Mesenchymal stem cell (in vitro differentiated cells and primary cell): Measurements from ENCODE around the gene EPM2A. TPM values are rescaled to one million over a fixed set of nuclear protein-coding genes. Genes with fewer than 3 reads are reported as not detected.

Experiments
- DNase-seq: peaks from one replicate; pipeline ENCODE4 v3.0.0-alpha.2; 2013
- H2AFZ ChIP-seq: one replicate; pipeline ENCODE4 v1.6.1; 2013; ENCODE audit warnings: low read depth, mild to moderate bottlenecking, control low read depth, inconsistent platforms, low read length, moderate library complexity
- H2AK5ac ChIP-seq: 2 replicates; pipeline ENCODE4 v1.6.1; 2013; ENCODE audit warnings: low read length, moderate library complexity, mild to moderate bottlenecking, inconsistent platforms; ENCODE audit not compliant: severe bottlenecking
- H2BK120ac ChIP-seq: one replicate; pipeline ENCODE4 v1.6.1; 2013; ENCODE audit warnings: low read depth, mild to moderate bottlenecking, inconsistent platforms, low read length, moderate library complexity
- H2BK12ac ChIP-seq, 2 experiments: one replicate each; pipeline ENCODE4 v1.6.1; 2013; ENCODE audit warnings: inconsistent platforms in 2 of 2, low read length in 2 of 2, mild to moderate bottlenecking in 2 of 2, moderate library complexity in 2 of 2, control low read depth in 1 of 2
- H2BK15ac ChIP-seq: one replicate; pipeline ENCODE4 v1.6.1; 2013; ENCODE audit warnings: mild to moderate bottlenecking, low read depth, inconsistent platforms; ENCODE audit not compliant: poor library complexity, severe bottlenecking
- H2BK5ac ChIP-seq: 2 replicates; pipeline ENCODE4 v1.6.1; 2013; ENCODE audit warnings: low read depth, mild to moderate bottlenecking, low read length, control low read depth, inconsistent platforms; ENCODE audit not compliant: poor library complexity, severe bottlenecking
- H3K14ac ChIP-seq, 2 experiments: one replicate each; pipeline ENCODE4 v1.6.1; 2013; ENCODE audit warnings: inconsistent platforms in 2 of 2, low read length in 2 of 2, control low read depth in 1 of 2, mild to moderate bottlenecking in 1 of 2, moderate library complexity in 1 of 2
- H3K18ac ChIP-seq, 2 experiments: one replicate each; pipeline ENCODE4 v1.6.1; 2013; ENCODE audit warnings: inconsistent platforms in 2 of 2, low read length in 2 of 2, control low read depth in 1 of 2, low read depth in 1 of 2, mild to moderate bottlenecking in 1 of 2
- H3K23ac ChIP-seq, 2 experiments: one replicate each; pipeline ENCODE4 v1.6.1; 2013; ENCODE audit warnings: inconsistent platforms in 2 of 2, low read length in 2 of 2, mild to moderate bottlenecking in 2 of 2, moderate library complexity in 2 of 2, control low read depth in 1 of 2
- H3K27ac ChIP-seq: 2 replicates; pipeline ENCODE4 v1.5.1; 2013; ENCODE audit warnings: mild to moderate bottlenecking, moderate library complexity, low read length, control low read depth, inconsistent platforms; ENCODE audit not compliant: poor library complexity, severe bottlenecking
- H3K27me3 ChIP-seq, 2 experiments: 2 replicates each; pipeline versions ENCODE4 v1.6.1 to v1.7.0; 2013; ENCODE audit warnings: low read length in 2 of 2, mild to moderate bottlenecking in 2 of 2, moderate library complexity in 2 of 2, control low read depth in 1 of 2, inconsistent platforms in 1 of 2; ENCODE audit not compliant: control insufficient read depth in 1 of 2, insufficient read depth in 1 of 2
- H3K36me3 ChIP-seq, 2 experiments: 2 replicates each; pipeline versions ENCODE4 v1.6.1 to v1.7.0; 2013; ENCODE audit warnings: low read length in 2 of 2, control low read depth in 1 of 2, inconsistent platforms in 1 of 2, low read depth in 1 of 2, mild to moderate bottlenecking in 1 of 2; ENCODE audit not compliant: insufficient read depth in 2 of 2, control insufficient read depth in 1 of 2
- H3K4ac ChIP-seq, 2 experiments: one replicate each; pipeline ENCODE4 v1.6.1; 2013; ENCODE audit warnings: inconsistent platforms in 2 of 2, low read length in 2 of 2, mild to moderate bottlenecking in 2 of 2, moderate library complexity in 2 of 2, control low read depth in 1 of 2, low read depth in 1 of 2
- H3K4me1 ChIP-seq: 2 replicates; pipeline ENCODE4 v1.6.1; 2013; ENCODE audit warnings: low read depth, low read length, control low read depth; ENCODE audit not compliant: control insufficient read depth, insufficient read depth
- H3K4me2 ChIP-seq: 2 replicates; pipeline ENCODE4 v1.6.1; 2013; ENCODE audit warnings: low read length, mild to moderate bottlenecking, inconsistent platforms; ENCODE audit not compliant: poor library complexity, severe bottlenecking
- H3K4me3 ChIP-seq, 2 experiments: 2 replicates each; pipeline versions ENCODE4 v1.5.1 to v1.7.0; 2013; ENCODE audit warnings: low read length in 2 of 2, mild to moderate bottlenecking in 2 of 2, control low read depth in 1 of 2, low read depth in 1 of 2; ENCODE audit not compliant: insufficient read depth in 1 of 2
- H3K79me1 ChIP-seq: replicated peaks from 2 replicates; pipeline ENCODE4 v1.6.1; 2013; ENCODE audit warnings: mild to moderate bottlenecking, control low read depth, low read length, inconsistent platforms; ENCODE audit not compliant: poor library complexity, severe bottlenecking
- H3K9ac ChIP-seq: 2 replicates; pipeline ENCODE4 v1.7.0; 2013; ENCODE audit warnings: mild to moderate bottlenecking, low read length, moderate library complexity
- H3K9me3 ChIP-seq: 2 replicates; pipeline ENCODE4 v1.7.0; 2013; ENCODE audit warnings: mild to moderate bottlenecking, low read length; ENCODE audit not compliant: control insufficient read depth
- H4K8ac ChIP-seq: one replicate; pipeline ENCODE4 v1.6.1; 2013; ENCODE audit warnings: inconsistent platforms, mild to moderate bottlenecking, low read length, moderate library complexity
- H4K91ac ChIP-seq: one replicate; pipeline ENCODE4 v1.6.1; 2013; ENCODE audit warnings: mild to moderate bottlenecking, low read length, inconsistent platforms
- WGBS: methylation state at CpG from one replicate; pipeline ENCODE4 v1.1.7; 2013; ENCODE audit warnings: mixed read lengths; 5-methylcytosine and 5-hydroxymethylcytosine counted together
- polyA plus RNA-seq, 2 experiments: library from polyadenylated mRNA; stranded (reverse); fragments of 200-250 nt; gene quantifications; one replicate each; pipeline ENCODE4 v1.2.3, GENCODE V29; 2013

EPM2A gene
- 2.3 TPM for polyA plus RNA-seq (2013, experiment 1 of 2)
- polyA plus RNA-seq (2013, experiment 2 of 2) = 2.8 TPM

- H3K79me1 ChIP-seq = peaks cover 3% of the 10 kb centered on the region
- H2BK15ac ChIP-seq = peak within 1 kb of the TSS; percentile 100
- H3K18ac ChIP-seq = peak within 1 kb of the TSS; percentile 88 to 97
- H3K27ac ChIP-seq = peak within 1 kb of the TSS; percentile 97
- no peak within 1 kb of the TSS for H2BK12ac ChIP-seq
- H3K9ac ChIP-seq = peak within 1 kb of the TSS; percentile 98
- no peaks in the 10 kb centered on the region for H3K9me3 ChIP-seq
- peak within 1 kb of the TSS; percentile 77 for H4K8ac ChIP-seq
- H2AFZ ChIP-seq = peak within 1 kb of the TSS; percentile 76
- H3K23ac ChIP-seq = peak within 1 kb of the TSS in 1 of 2 experiments; percentile 69
- peak within 1 kb of the TSS; percentile 95 for H2BK120ac ChIP-seq
- H4K91ac ChIP-seq = peak within 1 kb of the TSS; percentile 27
- peak within 1 kb of the TSS; percentile 84 to 86 for H3K4me3 ChIP-seq
- peak; percentile 92 for DNase-seq
- H3K36me3 ChIP-seq = no peaks in the 10 kb centered on the region
- peak within 1 kb of the TSS in 1 of 2 experiments; percentile 37 for H3K4ac ChIP-seq
- H3K14ac ChIP-seq = no peak within 1 kb of the TSS
- peak within 1 kb of the TSS; percentile 95 for H2BK5ac ChIP-seq
- H3K27me3 ChIP-seq = no peaks in the 10 kb centered on the region
- H2AK5ac ChIP-seq = no peak within 1 kb of the TSS
- WGBS = under 1% methylated on average over 58 of the region's 69 CpGs
- H3K4me2 ChIP-seq = peak within 1 kb of the TSS; percentile 98
- H3K4me1 ChIP-seq = peaks cover 1% of the 10 kb centered on the region
Observed at GRCh38 chr6:145735356-145736165, at the start of gene EPM2A. Gene EPM2A, minus strand, starts transcription at chr6:145735520. Its CDS starts 22 bp downstream, at chr6:145735498.

- peaks cover 3% of the 10 kb centered on the region for H3K9me3 ChIP-seq
- no peak overlapping the region for H3K23ac ChIP-seq
- H2BK5ac ChIP-seq = no peak overlapping the region
- no peak overlapping the region for H2BK120ac ChIP-seq
- peaks cover 10 to 18% of the 10 kb centered on the region in 2 experiments for H3K36me3 ChIP-seq
- DNase-seq = no peak
- H3K18ac ChIP-seq = no peak overlapping the region
- no peak overlapping the region for H3K4me2 ChIP-seq
- no peak overlapping the region for H2BK15ac ChIP-seq
- 92% methylated on average over 1 of the region's 1 CpG for WGBS
- H3K27me3 ChIP-seq = no peaks in the 10 kb centered on the region
- no peak overlapping the region for H3K4me3 ChIP-seq
- no peak overlapping the region for H2BK12ac ChIP-seq
- no peaks in the 10 kb centered on the region for H3K4me1 ChIP-seq
- peaks cover 10% of the 10 kb centered on the region for H3K79me1 ChIP-seq
- H4K91ac ChIP-seq = no peak overlapping the region
- no peak overlapping the region for H3K27ac ChIP-seq
- peak overlapping the region; percentile 20 for H2AFZ ChIP-seq
- no peak overlapping the region for H4K8ac ChIP-seq
- H2AK5ac ChIP-seq = no peak overlapping the region
- H3K4ac ChIP-seq = no peak overlapping the region
- no peak overlapping the region for H3K14ac ChIP-seq
- H3K9ac ChIP-seq = no peak overlapping the region
Observed at GRCh38 chr6:145784683-145785082, 49.4 kb upstream of the EPM2A start.

GRCh38 chr6:145783796-145784195 is 48.5 kb upstream of the EPM2A start:
- peaks cover 4% of the 10 kb centered on the region for H3K79me1 ChIP-seq

GRCh38 chr6:145772846-145773245 is 37.5 kb upstream of the EPM2A start:
- H3K4ac ChIP-seq = no peak overlapping the region
- H3K4me2 ChIP-seq = no peak overlapping the region
- H3K4me1 ChIP-seq = no peaks in the 10 kb centered on the region
- DNase-seq = no peak
- H3K36me3 ChIP-seq = no peaks in the 10 kb centered on the region
- H3K27ac ChIP-seq = no peak overlapping the region
- WGBS = no CpG with 5 or more reads among the region's 1 CpG
- H2BK15ac ChIP-seq = no peak overlapping the region
- no peak overlapping the region for H4K8ac ChIP-seq
- H2AFZ ChIP-seq = no peak overlapping the region
- no peak overlapping the region for H4K91ac ChIP-seq
- no peak overlapping the region for H3K9ac ChIP-seq
- H2BK12ac ChIP-seq = no peak overlapping the region
- no peaks in the 10 kb centered on the region for H3K79me1 ChIP-seq
- H3K9me3 ChIP-seq = no peaks in the 10 kb centered on the region
- no peak overlapping the region for H3K23ac ChIP-seq
- no peak overlapping the region for H2BK120ac ChIP-seq
- H3K27me3 ChIP-seq = no peaks in the 10 kb centered on the region
- H3K18ac ChIP-seq = no peak overlapping the region
- H3K4me3 ChIP-seq = no peak overlapping the region
- no peak overlapping the region for H2BK5ac ChIP-seq
- no peak overlapping the region for H2AK5ac ChIP-seq
- no peak overlapping the region for H3K14ac ChIP-seq

More at GRCh38 chr6:145783796-145784195, 48.5 kb upstream of the EPM2A start:
- H2AK5ac ChIP-seq = no peak overlapping the region
- H3K27me3 ChIP-seq = no peaks in the 10 kb centered on the region
- H2BK120ac ChIP-seq = no peak overlapping the region
- H3K18ac ChIP-seq = no peak overlapping the region
- H3K4me2 ChIP-seq = no peak overlapping the region
- no peak overlapping the region for H2BK5ac ChIP-seq
- H2AFZ ChIP-seq = no peak overlapping the region
- H2BK15ac ChIP-seq = no peak overlapping the region
- no peaks in the 10 kb centered on the region for H3K4me1 ChIP-seq
- WGBS = 93% methylated on average over 3 of the region's 5 CpGs
- no peak overlapping the region for H4K8ac ChIP-seq
- H3K4ac ChIP-seq = no peak overlapping the region
- H3K36me3 ChIP-seq = peaks cover 10 to 18% of the 10 kb centered on the region in 2 experiments
- no peak overlapping the region for H3K23ac ChIP-seq
- no peak overlapping the region for H2BK12ac ChIP-seq
- H3K9me3 ChIP-seq = peaks cover 3% of the 10 kb centered on the region
- H3K9ac ChIP-seq = no peak overlapping the region
- H3K14ac ChIP-seq = no peak overlapping the region
- H3K27ac ChIP-seq = no peak overlapping the region
- H3K4me3 ChIP-seq = no peak overlapping the region
- DNase-seq = no peak
- no peak overlapping the region for H4K91ac ChIP-seq
